H9 (cell line): ENCODE data around the gene CDH4. TPM values are rescaled to one million over a fixed set of nuclear protein-coding genes. Genes with fewer than 3 reads are reported as not detected.

Source experiments
- DNase-seq: peaks from one replicate; pipeline ENCODE4 v3.0.0-alpha.2; 2017
- H2AFZ ChIP-seq: one replicate; pipeline ENCODE4 v1.6.1; 2013; ENCODE audit warnings: mild to moderate bottlenecking, low read length, control low read depth, moderate library complexity
- H2AK5ac ChIP-seq: 2 replicates; pipeline ENCODE4 v1.6.1; 2013; ENCODE audit warnings: low read length, control low read depth, mixed read lengths; ENCODE audit not compliant: insufficient read length
- H2BK120ac ChIP-seq: one replicate; pipeline ENCODE4 v1.6.1; 2013; ENCODE audit warnings: low read depth, mild to moderate bottlenecking, low read length, control low read depth, inconsistent platforms; ENCODE audit not compliant: poor library complexity, severe bottlenecking
- H2BK12ac ChIP-seq: 2 replicates; pipeline ENCODE4 v1.6.1; 2013; ENCODE audit warnings: low read length, control low read depth, mixed read lengths, low read depth; ENCODE audit not compliant: insufficient read length
- H2BK15ac ChIP-seq: 2 replicates; pipeline ENCODE4 v1.6.1; 2013; ENCODE audit warnings: low read depth, low read length, control low read depth
- H2BK20ac ChIP-seq: one replicate; pipeline ENCODE4 v1.6.1; 2013; ENCODE audit warnings: low read depth, mild to moderate bottlenecking, low read length, control low read depth, inconsistent platforms; ENCODE audit not compliant: poor library complexity, severe bottlenecking
- H2BK5ac ChIP-seq: 2 replicates; pipeline ENCODE4 v1.6.1; 2013; ENCODE audit warnings: low read length, control low read depth, mixed read lengths; ENCODE audit not compliant: insufficient read length
- H3K14ac ChIP-seq: 2 replicates; pipeline ENCODE4 v1.6.1; 2013; ENCODE audit warnings: low read length, control low read depth; ENCODE audit not compliant: insufficient read depth
- H3K18ac ChIP-seq: 2 replicates; pipeline ENCODE4 v1.6.1; 2013; ENCODE audit warnings: low read depth, mild to moderate bottlenecking, mixed read lengths, low read length, control low read depth; ENCODE audit not compliant: insufficient read length
- H3K23ac ChIP-seq: 2 replicates; pipeline ENCODE4 v1.6.1; 2013; ENCODE audit warnings: low read length, control low read depth, mixed read lengths, low read depth; ENCODE audit not compliant: insufficient read length
- H3K23me2 ChIP-seq: 2 replicates; pipeline ENCODE4 v1.6.1; 2013; ENCODE audit warnings: low read depth, mild to moderate bottlenecking, mixed read lengths, low read length, control low read depth; ENCODE audit not compliant: insufficient read length, poor library complexity, severe bottlenecking
- H3K27ac ChIP-seq: 2 replicates; pipeline ENCODE4 v1.5.1; 2013; ENCODE audit warnings: low read length, control low read depth, mixed read lengths, low read depth; ENCODE audit not compliant: insufficient read length
- H3K27me3 ChIP-seq: 2 replicates; pipeline ENCODE4 v1.6.1; 2013; ENCODE audit warnings: low read length, control low read depth, inconsistent platforms; ENCODE audit not compliant: insufficient read depth
- H3K4ac ChIP-seq: 2 replicates; pipeline ENCODE4 v1.6.1; 2013; ENCODE audit warnings: low read depth, mild to moderate bottlenecking, control low read depth, inconsistent platforms, low read length, moderate library complexity
- H3K4me1 ChIP-seq: 2 replicates; pipeline ENCODE4 v1.6.1; 2013; ENCODE audit warnings: low read length, control low read depth, inconsistent platforms; ENCODE audit not compliant: insufficient read depth
- H3K4me2 ChIP-seq: 2 replicates; pipeline ENCODE4 v1.6.1; 2013; ENCODE audit warnings: low read length, control low read depth, mixed read lengths; ENCODE audit not compliant: insufficient read length, insufficient read depth
- H3K56ac ChIP-seq: 2 replicates; pipeline ENCODE4 v1.6.1; 2013; ENCODE audit warnings: low read depth, mild to moderate bottlenecking, mixed read lengths, low read length, control low read depth; ENCODE audit not compliant: insufficient read length
- H3K79me1 ChIP-seq: 2 replicates; pipeline ENCODE4 v1.6.1; 2013; ENCODE audit warnings: low read depth, mild to moderate bottlenecking, moderate library complexity, low read length, control low read depth, inconsistent platforms; ENCODE audit not compliant: insufficient read depth, poor library complexity, severe bottlenecking
- H3K79me2 ChIP-seq: 2 replicates; pipeline ENCODE4 v1.6.1; 2013; ENCODE audit warnings: low read length, control low read depth, inconsistent platforms; ENCODE audit not compliant: insufficient read depth
- H3K9ac ChIP-seq: 2 replicates; pipeline ENCODE4 v1.6.1; 2013; ENCODE audit warnings: low read length, control low read depth, mixed read lengths; ENCODE audit not compliant: insufficient read length; ENCODE audit errors: extremely low read depth
- H3K9me3 ChIP-seq: one replicate; pipeline ENCODE4 v1.6.1; 2013; ENCODE audit warnings: low read depth, low read length, inconsistent platforms; ENCODE audit not compliant: control insufficient read depth
- H3T11ph ChIP-seq: one replicate; pipeline ENCODE4 v1.6.1; 2013; ENCODE audit warnings: mild to moderate bottlenecking, low read length, control low read depth, inconsistent platforms
- H4K20me1 ChIP-seq: one replicate; pipeline ENCODE4 v1.6.1; 2013; ENCODE audit not compliant: control insufficient read depth, insufficient read length, insufficient read depth
- H4K5ac ChIP-seq: 2 replicates; pipeline ENCODE4 v1.6.1; 2013; ENCODE audit warnings: low read depth, mild to moderate bottlenecking, mixed read lengths, low read length, control low read depth; ENCODE audit not compliant: insufficient read length
- H4K8ac ChIP-seq: replicated peaks from 2 replicates; pipeline ENCODE4 v1.6.1; 2013; ENCODE audit warnings: low read length, control low read depth, mixed read lengths, low read depth; ENCODE audit not compliant: insufficient read length
- H4K91ac ChIP-seq: 2 replicates; pipeline ENCODE4 v1.6.1; 2013; ENCODE audit warnings: low read depth, mild to moderate bottlenecking, moderate library complexity, mixed read lengths, low read length, control low read depth; ENCODE audit not compliant: insufficient read length
- H3K27ac Mint-ChIP-seq, 3 experiments: 2 replicates in 2 of 3; 3 replicates in 1 of 3; pipeline ENCODE4 v1.8.0; 2020 to 2021; ENCODE audit warnings: mixed read lengths in 3 of 3, mild to moderate bottlenecking in 1 of 3, moderate library complexity in 1 of 3
- H3K27me3 Mint-ChIP-seq: 2 replicates; pipeline ENCODE4 v1.8.0; 2021; ENCODE audit warnings: low read depth, mild to moderate bottlenecking, moderate library complexity, mixed read lengths
- H3K36me3 Mint-ChIP-seq, 3 experiments: 2 replicates in 2 of 3; 3 replicates in 1 of 3; pipeline ENCODE4 v1.8.0; 2020 to 2021; ENCODE audit warnings: low read depth in 3 of 3, mixed read lengths in 3 of 3; ENCODE audit not compliant: insufficient read depth in 1 of 3
- H3K4me1 Mint-ChIP-seq, 2 experiments: 2 replicates each; pipeline ENCODE4 v1.8.0; 2020; ENCODE audit warnings: mixed read lengths in 2 of 2
- H3K4me3 Mint-ChIP-seq, 2 experiments: 2 replicates in 1 of 2; 3 replicates in 1 of 2; pipeline ENCODE4 v1.8.0; 2020 to 2021; ENCODE audit warnings: mild to moderate bottlenecking in 2 of 2, mixed read lengths in 2 of 2, moderate library complexity in 1 of 2
- H3K9me3 Mint-ChIP-seq, 2 experiments: 2 replicates in 1 of 2; 3 replicates in 1 of 2; pipeline ENCODE4 v1.8.0; 2020; ENCODE audit warnings: mild to moderate bottlenecking in 2 of 2, mixed read lengths in 2 of 2, moderate library complexity in 1 of 2
- CTCF ChIP-seq: fragments of 200-600 bp; sonication (generic); conservative IDR thresholded peaks from 3 replicates; pipeline ENCODE4 v1.8.0; 2021; ENCODE audit warnings: antibody characterized with exemption, mild to moderate bottlenecking
- WGBS: extraction: QIAGEN DNeasy Blood & Tissue Kit; methylation state at CpG from one replicate; pipeline ENCODE4 v1.1.7; 2013; ENCODE audit warnings: missing lambda C conversion rate, low lambda C conversion rate, mixed read lengths; ENCODE audit not compliant: insufficient read length; ENCODE audit errors: extremely low coverage; 5-methylcytosine and 5-hydroxymethylcytosine counted together
- total RNA-seq: library from RNA; stranded (reverse); gene quantifications from 2 replicates; pipeline ENCODE4 v1.2.1, GENCODE V29; 2021

CDH4 gene
- total RNA-seq, 1 experiment from 2014 or later: 3.0 TPM

GRCh38 chr20:61881861-61882260 is 629.8 kb downstream of the CDH4 start:
- Histone ChIP-seq H3K27me3 (peaks cover 2% of the 10 kb centered on the region; the same call in 1 of the 2 replicates), H4K20me1 (no peaks in the 10 kb centered on the region), H2BK20ac (no peak overlapping the region), H3K14ac (no peak overlapping the region), H2BK15ac (no peak overlapping the region), H3K4me2 (no peak overlapping the region), H2AFZ (no peak overlapping the region), H3K27ac (no peak overlapping the region), H4K8ac (no peak overlapping the region), H3K23me2 (no peaks in the 10 kb centered on the region), H3K4ac (no peak overlapping the region), H2BK12ac (no peak overlapping the region), H4K5ac (no peak overlapping the region), H2AK5ac (no peak overlapping the region), H3K18ac (no peak overlapping the region), H2BK120ac (no peak overlapping the region), H3T11ph (no peak overlapping the region), H3K9ac (no peak overlapping the region), H3K56ac (no peak overlapping the region), H4K91ac (no peak overlapping the region), H3K79me2 (no peaks in the 10 kb centered on the region), H2BK5ac (no peak overlapping the region), H3K79me1 (no peaks in the 10 kb centered on the region), H3K9me3 (no peaks in the 10 kb centered on the region), H3K23ac (no peak overlapping the region), H3K4me1 (no peaks in the 10 kb centered on the region)
- H3K27me3 Mint-ChIP-seq: peaks cover 27% of the 10 kb centered on the region
- TF ChIP-seq CTCF: no peak
- no peaks in the 10 kb centered on the region for H3K36me3 Mint-ChIP-seq
- H3K9me3 Mint-ChIP-seq: no peaks in the 10 kb centered on the region
- no peak overlapping the region for H3K4me3 Mint-ChIP-seq
- H3K4me1 Mint-ChIP-seq: peaks cover 2 to 9% of the 10 kb centered on the region in 2 experiments; a peak in 3 of 4 replicates
- no CpG with 5 or more reads among the region's 13 CpGs for WGBS
- no peak for DNase-seq
- no peak overlapping the region for H3K27ac Mint-ChIP-seq
